ENCODE data around the gene NCS1.
"Not testable (repeated sequence)": the region's sequence is repeated elsewhere in the genome, so short reads cannot be mapped to it uniquely, and the experiment has no call there.

Gene NCS1

GRCh38 chr9:130265431-130266235 is 93.4 kb downstream of the NCS1 start, which contains the start of gene HMCN2:
HMCN2 (plus strand) TSS chr9:130265760; CDS start chr9:130265879, 119 bp downstream.
- DNase-seq, result no peak

GRCh38 chr9:130266236-130267098 is 94.3 kb downstream of the NCS1 start:
- DNase-seq, result no peak

DNA sequence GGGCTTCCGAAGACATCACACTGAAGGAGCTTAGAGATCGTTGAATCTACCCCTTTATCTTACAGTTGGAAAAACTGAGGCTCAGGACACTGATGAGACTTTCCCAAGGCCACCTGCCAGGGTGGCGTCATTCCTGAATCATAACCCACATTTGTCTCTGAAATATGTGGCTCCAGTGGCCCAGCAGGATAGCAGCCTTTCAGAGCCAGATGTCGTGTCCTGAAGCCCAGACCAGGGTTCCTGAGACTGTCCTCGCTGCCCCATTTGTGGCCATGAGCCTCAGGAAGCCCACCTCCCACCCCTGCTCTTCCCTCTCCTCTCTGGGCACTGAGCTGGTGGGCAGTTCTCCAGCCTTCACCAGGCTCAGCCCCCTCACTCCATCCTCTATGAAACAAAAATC is 95.7 kb downstream of the NCS1 start:
- no peak for DNase-seq

DNA sequence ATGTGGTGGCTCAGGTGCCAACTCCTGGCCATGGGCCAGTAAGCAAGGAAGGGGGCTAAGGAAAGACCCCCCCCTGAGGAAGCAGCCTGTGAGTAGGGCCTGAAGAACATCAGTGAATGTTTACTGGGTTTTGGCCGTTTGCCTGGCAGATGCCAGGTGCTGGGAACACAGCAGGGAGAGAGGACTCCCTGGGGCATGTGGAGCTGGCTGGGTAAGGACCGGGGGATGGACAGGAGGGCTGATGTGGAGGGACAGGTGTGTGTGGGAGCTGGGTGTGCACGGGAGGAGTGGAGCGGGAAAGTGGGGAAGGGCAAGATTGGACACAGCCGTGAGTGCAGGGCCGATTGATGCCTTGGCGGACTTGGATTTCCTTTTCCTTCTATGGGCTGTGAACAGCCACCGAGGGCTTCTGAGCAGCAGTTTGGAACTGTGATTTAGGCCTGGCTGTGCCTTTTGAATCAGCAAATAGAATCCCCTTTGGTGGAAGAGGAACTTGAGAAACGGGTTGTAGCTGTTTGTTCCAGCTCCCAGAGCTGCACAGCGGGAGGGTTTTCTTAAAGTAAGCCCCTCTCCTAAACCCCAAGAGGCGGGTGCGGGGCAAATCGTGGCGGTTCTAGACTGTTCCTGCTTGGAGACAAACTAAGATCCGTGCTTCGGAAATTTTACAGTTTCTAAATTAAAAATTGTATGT is 96.5 kb downstream of the NCS1 start:
- no peak for DNase-seq

DNA sequence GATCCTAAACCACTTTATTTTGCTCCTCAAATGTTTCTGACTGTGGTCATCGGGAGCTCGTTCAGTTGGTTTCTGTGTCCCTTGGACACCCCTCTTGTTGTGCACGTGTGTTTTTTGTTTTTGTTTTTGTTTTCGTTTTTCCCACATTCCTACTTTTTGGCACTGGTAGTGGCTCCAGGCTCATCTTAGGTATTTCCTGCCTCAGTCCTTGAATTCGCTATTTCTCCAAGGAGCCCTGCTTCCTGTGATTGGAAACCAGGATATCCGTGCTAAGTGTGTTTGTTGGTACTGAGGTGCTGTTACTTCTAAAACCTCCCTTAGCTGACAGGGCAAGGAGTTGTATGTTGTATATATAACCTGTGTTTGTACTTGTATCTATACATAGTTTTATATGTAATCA is 99.3 kb downstream of the NCS1 start:
- no peak for DNase-seq

- no peak for DNase-seq
These were observed 103.0 kb downstream of the NCS1 start for GRCh38 chr9:130275156-130275555.

DNA sequence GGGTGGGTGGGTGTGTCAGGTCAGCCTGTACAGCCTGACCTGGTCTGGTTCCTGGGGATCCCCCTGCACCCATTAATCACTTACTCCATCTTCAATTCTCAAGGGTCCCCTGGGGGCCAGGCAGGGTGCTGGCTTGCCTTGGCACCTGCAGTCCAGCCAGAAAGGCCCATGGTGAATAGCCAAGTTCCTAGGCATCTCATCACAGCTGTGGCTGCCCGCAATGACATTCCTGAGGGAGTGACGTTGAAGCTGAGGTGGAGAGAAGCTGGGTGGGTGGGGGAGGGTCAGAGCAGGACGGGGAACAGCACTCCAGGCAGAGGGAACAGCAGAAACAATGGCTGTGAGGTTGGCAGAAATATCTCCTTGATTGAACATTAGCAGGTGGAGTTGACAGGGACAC is 103.9 kb downstream of the NCS1 start:
- no peak for DNase-seq

DNA sequence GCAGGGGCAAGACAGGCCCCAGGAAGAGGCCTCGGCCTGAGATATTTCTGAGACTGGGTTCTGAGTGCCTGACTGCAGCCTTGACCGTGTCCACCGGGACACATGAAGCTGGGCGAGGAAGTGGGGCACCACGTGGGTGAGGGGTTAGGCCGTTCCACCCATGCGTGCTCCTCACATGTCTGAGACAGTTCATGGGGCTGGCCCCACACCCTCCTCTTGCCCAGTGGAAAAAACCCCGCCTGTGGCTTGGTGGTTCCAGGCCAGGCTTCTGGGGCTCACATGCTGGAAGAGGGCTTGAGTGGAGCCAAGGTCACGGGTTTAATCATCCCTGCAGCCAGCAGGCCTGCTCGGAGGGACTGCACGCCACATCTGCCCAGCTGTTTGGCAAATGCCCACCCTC is 104.8 kb downstream of the NCS1 start:
- DNase-seq, result no peak

DNA sequence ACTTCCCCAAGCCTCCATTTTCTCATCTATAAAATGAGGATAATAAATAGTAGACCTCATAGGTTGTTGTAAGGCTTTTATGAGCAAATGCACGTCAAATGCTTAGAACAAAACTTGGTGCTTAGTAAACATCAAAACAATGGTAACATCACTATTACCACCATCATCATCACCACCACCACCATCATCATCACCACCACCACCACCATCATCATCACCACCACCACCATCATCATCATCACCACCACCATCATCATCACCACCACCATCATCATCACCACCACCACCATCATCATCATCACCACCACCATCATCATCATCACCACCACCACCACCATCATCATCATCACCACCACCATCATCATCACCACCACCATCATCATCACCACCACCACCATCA is 105.3 kb downstream of the NCS1 start:
- not testable (repeated sequence) for DNase-seq

GRCh38 chr9:130283539-130284248 is 111.5 kb downstream of the NCS1 start:
- DNase-seq, result no peak

GRCh38 chr9:130284249-130284625 is 112.0 kb downstream of the NCS1 start:
- no peak for DNase-seq

GRCh38 chr9:130284690-130285089 is 112.5 kb downstream of the NCS1 start:
- no peak for DNase-seq

DNA sequence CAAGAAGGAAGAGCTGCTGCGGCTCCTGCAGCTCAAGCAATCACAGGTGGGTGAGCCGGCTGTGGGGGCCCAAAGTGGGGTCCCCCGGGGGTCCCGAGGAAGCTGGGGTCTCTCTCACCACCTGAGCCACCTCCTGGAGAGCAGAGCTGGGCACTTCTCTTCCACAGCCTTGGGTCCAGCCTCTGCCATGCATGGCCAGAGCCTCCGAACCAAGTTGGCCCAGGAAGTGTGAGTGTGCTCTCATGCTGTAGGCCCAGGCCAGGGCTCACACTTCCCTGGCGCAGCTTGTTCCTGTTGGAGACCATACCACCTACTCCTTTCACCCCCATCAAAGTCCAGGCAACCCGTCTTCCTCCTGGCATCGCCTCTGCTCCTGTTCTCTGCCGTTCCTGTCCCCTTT is 113.1 kb downstream of the NCS1 start:
- DNase-seq, result no peak

GRCh38 chr9:130286072-130286770 is 114.0 kb downstream of the NCS1 start:
- no peak for DNase-seq
